WTC11 (cell line): ENCODE results near the gene HSDL2. TPM values are rescaled to one million over a fixed set of nuclear protein-coding genes. Genes with fewer than 3 reads are reported as not detected.

Experiments
- CBFB ChIP-seq: sonication (generic); formaldehyde crosslinking; IDR thresholded peaks from 2 replicates; pipeline ENCODE4 v1.8.1; 2022; ENCODE audit warnings: mild to moderate bottlenecking, low read depth, missing genetic modification reagents
- CREB1 ChIP-seq: sonication (generic); formaldehyde crosslinking; IDR thresholded peaks from 2 replicates; pipeline ENCODE4 v1.8.0; 2023; ENCODE audit warnings: mild to moderate bottlenecking, missing genetic modification reagents
- CREM ChIP-seq: sonication (generic); formaldehyde crosslinking; IDR thresholded peaks from 2 replicates; pipeline ENCODE4 v1.8.1; 2022; ENCODE audit warnings: mild to moderate bottlenecking, missing genetic modification reagents, moderate library complexity
- ETV6 ChIP-seq: sonication (generic); formaldehyde crosslinking; IDR thresholded peaks from 2 replicates; pipeline ENCODE4 v1.8.1; 2022; ENCODE audit warnings: mild to moderate bottlenecking, missing genetic modification reagents
- HMGA2 ChIP-seq: fragments of 250-450 bp; sonication (Bioruptor Pico); IDR thresholded peaks from 2 replicates; pipeline ENCODE4 v1.4.0; 2021; ENCODE audit warnings: mild to moderate bottlenecking, moderate library complexity
- JAZF1 ChIP-seq: fragments of 250-450 bp; sonication (Bioruptor Pico); IDR thresholded peaks from 2 replicates; pipeline ENCODE4 v1.9.0; 2021; ENCODE audit warnings: moderate library complexity, mild to moderate bottlenecking, inconsistent platforms
- JUN ChIP-seq: sonication (generic); formaldehyde crosslinking; IDR thresholded peaks from 2 replicates; pipeline ENCODE4 v1.8.0; 2023; ENCODE audit warnings: mild to moderate bottlenecking, missing genetic modification reagents
- MXD4 ChIP-seq: fragments of 250-450 bp; sonication (Bioruptor Pico); IDR thresholded peaks from 2 replicates; pipeline ENCODE4 v1.8.0; 2021; ENCODE audit warnings: mild to moderate bottlenecking, moderate library complexity, borderline replicate concordance
- NR3C1 ChIP-seq: sonication (generic); formaldehyde crosslinking; conservative IDR thresholded peaks from 2 replicates; pipeline ENCODE4 v1.8.1; 2023; ENCODE audit warnings: low read depth, mild to moderate bottlenecking, missing genetic modification reagents
- SOX15 ChIP-seq: fragments of 250-450 bp; sonication (Bioruptor Pico); IDR thresholded peaks from 2 replicates; pipeline ENCODE4 v1.9.0; 2021; ENCODE audit warnings: mild to moderate bottlenecking
- SP1 ChIP-seq: sonication (generic); formaldehyde crosslinking; conservative IDR thresholded peaks from 2 replicates; pipeline ENCODE4 v1.8.1; 2022; ENCODE audit warnings: missing genetic modification reagents
- TP53 ChIP-seq: sonication (generic); formaldehyde crosslinking; IDR thresholded peaks from 2 replicates; pipeline ENCODE4 v1.8.1; 2023; ENCODE audit warnings: mild to moderate bottlenecking, missing genetic modification reagents
- ZNF121 ChIP-seq: sonication (generic); formaldehyde crosslinking; IDR thresholded peaks from 2 replicates; pipeline ENCODE4 v1.8.0; 2023; ENCODE audit warnings: missing genetic modification reagents
- ZNF232 ChIP-seq: sonication (generic); formaldehyde crosslinking; IDR thresholded peaks from 2 replicates; pipeline ENCODE4 v1.8.0; 2022; ENCODE audit warnings: mild to moderate bottlenecking, missing genetic modification reagents
- ZNF263 ChIP-seq: sonication (generic); formaldehyde crosslinking; IDR thresholded peaks from 2 replicates; pipeline ENCODE4 v1.8.1; 2022; ENCODE audit warnings: low read depth, mild to moderate bottlenecking, moderate library complexity, missing genetic modification reagents
- ZNF396 ChIP-seq: fragments of 250-450 bp; sonication (Bioruptor Pico); IDR thresholded peaks from 2 replicates; pipeline ENCODE4 v1.8.0; 2021; ENCODE audit warnings: mild to moderate bottlenecking, moderate library complexity, borderline replicate concordance
- ZNF416 ChIP-seq: fragments of 250-450 bp; sonication (Bioruptor Pico); IDR thresholded peaks from 2 replicates; pipeline ENCODE4 v1.9.0; 2021; ENCODE audit warnings: mild to moderate bottlenecking, inconsistent platforms
- total RNA-seq: library from RNA; stranded (reverse); gene quantifications from 3 replicates; pipeline ENCODE4 v1.2.3, GENCODE V29; 2021
- TF ChIP-seq, protein P1 (sequence below): fragments of 250-450 bp; sonication (Bioruptor Pico); IDR thresholded peaks from 2 replicates; pipeline ENCODE4 v2.1.2; 2022; ENCODE audit warnings: mild to moderate bottlenecking, moderate library complexity
- TF ChIP-seq, protein P2 (sequence below): sonication (generic); formaldehyde crosslinking; IDR thresholded peaks from 2 replicates; pipeline ENCODE4 v1.8.1; 2023; ENCODE audit warnings: mild to moderate bottlenecking, missing genetic modification reagents
- TF ChIP-seq, protein P3 (sequence below): sonication (generic); formaldehyde crosslinking; conservative IDR thresholded peaks from 2 replicates; pipeline ENCODE4 v1.8.1; 2022; ENCODE audit warnings: mild to moderate bottlenecking, missing genetic modification reagents
- TF ChIP-seq, protein P4 (sequence below): fragments of 250-450 bp; sonication (Bioruptor Pico); IDR thresholded peaks from 2 replicates; pipeline ENCODE4 v1.8.0; 2021; ENCODE audit warnings: mild to moderate bottlenecking
- TF ChIP-seq, protein P5 (sequence below): sonication (generic); formaldehyde crosslinking; IDR thresholded peaks from 2 replicates; pipeline ENCODE4 v1.8.0; 2023; ENCODE audit warnings: mild to moderate bottlenecking, missing genetic modification reagents
- TF ChIP-seq, protein P6 (sequence below): sonication (generic); formaldehyde crosslinking; IDR thresholded peaks from 2 replicates; pipeline ENCODE4 v1.8.0; 2023; ENCODE audit warnings: missing genetic modification reagents, mild to moderate bottlenecking, borderline replicate concordance
- TF ChIP-seq, protein P7 (sequence below): fragments of 200-600 bp; IDR thresholded peaks from 2 replicates; pipeline ENCODE4 v1.8.0; 2022; ENCODE audit warnings: antibody characterized with exemption
- TF ChIP-seq, protein P8 (sequence below): sonication (generic); formaldehyde crosslinking; IDR thresholded peaks from 2 replicates; pipeline ENCODE4 v1.8.1; 2022; ENCODE audit warnings: mild to moderate bottlenecking, moderate library complexity, missing genetic modification reagents

The HSDL2 gene
- total RNA-seq, 1 experiment from 2014 or later = 13.8 TPM

DNA sequence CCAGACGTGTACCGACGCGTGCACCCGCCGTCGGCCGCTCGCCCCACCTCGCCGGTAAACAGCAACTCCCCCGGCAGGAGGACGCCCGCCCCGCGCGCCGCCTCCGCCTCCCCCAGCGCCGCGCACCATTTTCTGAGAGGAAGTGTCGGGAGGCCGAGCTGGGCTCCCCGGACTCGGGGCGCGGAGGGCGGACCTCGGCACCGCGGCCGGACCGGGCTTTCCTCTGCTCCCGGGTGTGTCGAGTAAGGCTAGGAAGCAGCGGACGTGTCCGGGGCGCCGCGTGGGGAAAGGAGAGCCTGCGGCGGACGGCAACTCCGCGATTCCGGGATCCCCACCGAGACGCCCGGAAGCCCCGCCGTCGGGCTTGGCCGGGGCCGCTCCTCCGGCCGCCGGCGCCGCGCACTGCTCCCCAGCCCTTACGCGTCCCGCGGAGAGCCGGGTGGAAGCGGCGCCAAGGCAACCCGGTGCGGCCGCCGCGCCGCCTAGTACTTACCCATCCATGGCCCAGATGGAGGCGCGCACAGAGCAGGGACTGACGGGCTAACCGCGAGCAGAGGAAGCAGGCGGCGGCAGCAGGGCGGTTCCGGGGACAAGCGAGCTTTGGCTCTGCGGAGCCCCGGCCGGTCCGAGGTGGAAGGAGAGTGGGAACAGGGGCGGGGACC is 46.8 kb upstream of the HSDL2 start, which contains the start of gene PTBP3 (continued):
- TF ChIP-seq, protein P1, sequence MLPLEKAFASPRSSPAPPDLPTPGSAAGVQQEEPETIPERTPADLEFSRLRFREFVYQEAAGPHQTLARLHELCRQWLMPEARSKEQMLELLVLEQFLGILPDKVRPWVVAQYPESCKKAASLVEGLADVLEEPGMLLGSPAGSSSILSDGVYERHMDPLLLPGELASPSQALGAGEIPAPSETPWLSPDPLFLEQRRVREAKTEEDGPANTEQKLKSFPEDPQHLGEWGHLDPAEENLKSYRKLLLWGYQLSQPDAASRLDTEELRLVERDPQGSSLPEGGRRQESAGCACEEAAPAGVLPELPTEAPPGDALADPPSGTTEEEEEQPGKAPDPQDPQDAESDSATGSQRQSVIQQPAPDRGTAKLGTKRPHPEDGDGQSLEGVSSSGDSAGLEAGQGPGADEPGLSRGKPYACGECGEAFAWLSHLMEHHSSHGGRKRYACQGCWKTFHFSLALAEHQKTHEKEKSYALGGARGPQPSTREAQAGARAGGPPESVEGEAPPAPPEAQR (CRISPR knock-in tag) = no peak
- TF ChIP-seq ZNF263 (CRISPR knock-in tag) (no peak), JUN (CRISPR knock-in tag) (no peak), ETV6 (CRISPR knock-in tag) (0 out of 2 replicates have a peak, but pooled peaks have one; percentile 61), TP53 (CRISPR knock-in tag) (peak; percentile 64; the same call in 1 of the 2 replicates), SOX15 (CRISPR knock-in tag) (no peak), JAZF1 (CRISPR knock-in tag) (no peak), ZNF232 (CRISPR knock-in tag) (peak; percentile 44; the same call in 1 of the 2 replicates), ZNF396 (CRISPR knock-in tag) (no peak), HMGA2 (CRISPR knock-in tag) (no peak), ZNF416 (no peak), CREM (CRISPR knock-in tag) (peak; percentile 39; the same call in 1 of the 2 replicates), CREB1 (CRISPR knock-in tag) (0 out of 2 replicates have a peak, but pooled peaks have one; percentile 41), ZNF121 (no peak), CBFB (CRISPR knock-in tag) (no peak), MXD4 (CRISPR knock-in tag) (no peak), NR3C1 (CRISPR knock-in tag) (no peak), SP1 (CRISPR knock-in tag) (peak; percentile 32; the same call in 1 of the 2 replicates)
- TF ChIP-seq, protein P2, sequence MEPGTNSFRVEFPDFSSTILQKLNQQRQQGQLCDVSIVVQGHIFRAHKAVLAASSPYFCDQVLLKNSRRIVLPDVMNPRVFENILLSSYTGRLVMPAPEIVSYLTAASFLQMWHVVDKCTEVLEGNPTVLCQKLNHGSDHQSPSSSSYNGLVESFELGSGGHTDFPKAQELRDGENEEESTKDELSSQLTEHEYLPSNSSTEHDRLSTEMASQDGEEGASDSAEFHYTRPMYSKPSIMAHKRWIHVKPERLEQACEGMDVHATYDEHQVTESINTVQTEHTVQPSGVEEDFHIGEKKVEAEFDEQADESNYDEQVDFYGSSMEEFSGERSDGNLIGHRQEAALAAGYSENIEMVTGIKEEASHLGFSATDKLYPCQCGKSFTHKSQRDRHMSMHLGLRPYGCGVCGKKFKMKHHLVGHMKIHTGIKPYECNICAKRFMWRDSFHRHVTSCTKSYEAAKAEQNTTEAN (CRISPR knock-in tag) = no peak
- TF ChIP-seq, protein P3, sequence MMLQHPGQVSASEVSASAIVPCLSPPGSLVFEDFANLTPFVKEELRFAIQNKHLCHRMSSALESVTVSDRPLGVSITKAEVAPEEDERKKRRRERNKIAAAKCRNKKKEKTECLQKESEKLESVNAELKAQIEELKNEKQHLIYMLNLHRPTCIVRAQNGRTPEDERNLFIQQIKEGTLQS = no peak
- TF ChIP-seq, protein P4, sequence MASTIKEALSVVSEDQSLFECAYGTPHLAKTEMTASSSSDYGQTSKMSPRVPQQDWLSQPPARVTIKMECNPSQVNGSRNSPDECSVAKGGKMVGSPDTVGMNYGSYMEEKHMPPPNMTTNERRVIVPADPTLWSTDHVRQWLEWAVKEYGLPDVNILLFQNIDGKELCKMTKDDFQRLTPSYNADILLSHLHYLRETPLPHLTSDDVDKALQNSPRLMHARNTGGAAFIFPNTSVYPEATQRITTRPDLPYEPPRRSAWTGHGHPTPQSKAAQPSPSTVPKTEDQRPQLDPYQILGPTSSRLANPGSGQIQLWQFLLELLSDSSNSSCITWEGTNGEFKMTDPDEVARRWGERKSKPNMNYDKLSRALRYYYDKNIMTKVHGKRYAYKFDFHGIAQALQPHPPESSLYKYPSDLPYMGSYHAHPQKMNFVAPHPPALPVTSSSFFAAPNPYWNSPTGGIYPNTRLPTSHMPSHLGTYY (CRISPR knock-in tag) = no peak
- TF ChIP-seq, protein P5, sequence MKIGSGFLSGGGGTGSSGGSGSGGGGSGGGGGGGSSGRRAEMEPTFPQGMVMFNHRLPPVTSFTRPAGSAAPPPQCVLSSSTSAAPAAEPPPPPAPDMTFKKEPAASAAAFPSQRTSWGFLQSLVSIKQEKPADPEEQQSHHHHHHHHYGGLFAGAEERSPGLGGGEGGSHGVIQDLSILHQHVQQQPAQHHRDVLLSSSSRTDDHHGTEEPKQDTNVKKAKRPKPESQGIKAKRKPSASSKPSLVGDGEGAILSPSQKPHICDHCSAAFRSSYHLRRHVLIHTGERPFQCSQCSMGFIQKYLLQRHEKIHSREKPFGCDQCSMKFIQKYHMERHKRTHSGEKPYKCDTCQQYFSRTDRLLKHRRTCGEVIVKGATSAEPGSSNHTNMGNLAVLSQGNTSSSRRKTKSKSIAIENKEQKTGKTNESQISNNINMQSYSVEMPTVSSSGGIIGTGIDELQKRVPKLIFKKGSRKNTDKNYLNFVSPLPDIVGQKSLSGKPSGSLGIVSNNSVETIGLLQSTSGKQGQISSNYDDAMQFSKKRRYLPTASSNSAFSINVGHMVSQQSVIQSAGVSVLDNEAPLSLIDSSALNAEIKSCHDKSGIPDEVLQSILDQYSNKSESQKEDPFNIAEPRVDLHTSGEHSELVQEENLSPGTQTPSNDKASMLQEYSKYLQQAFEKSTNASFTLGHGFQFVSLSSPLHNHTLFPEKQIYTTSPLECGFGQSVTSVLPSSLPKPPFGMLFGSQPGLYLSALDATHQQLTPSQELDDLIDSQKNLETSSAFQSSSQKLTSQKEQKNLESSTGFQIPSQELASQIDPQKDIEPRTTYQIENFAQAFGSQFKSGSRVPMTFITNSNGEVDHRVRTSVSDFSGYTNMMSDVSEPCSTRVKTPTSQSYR (CRISPR knock-in tag) = 0 out of 2 replicates have a peak, but pooled peaks have one; percentile 14
- TF ChIP-seq, protein P6, sequence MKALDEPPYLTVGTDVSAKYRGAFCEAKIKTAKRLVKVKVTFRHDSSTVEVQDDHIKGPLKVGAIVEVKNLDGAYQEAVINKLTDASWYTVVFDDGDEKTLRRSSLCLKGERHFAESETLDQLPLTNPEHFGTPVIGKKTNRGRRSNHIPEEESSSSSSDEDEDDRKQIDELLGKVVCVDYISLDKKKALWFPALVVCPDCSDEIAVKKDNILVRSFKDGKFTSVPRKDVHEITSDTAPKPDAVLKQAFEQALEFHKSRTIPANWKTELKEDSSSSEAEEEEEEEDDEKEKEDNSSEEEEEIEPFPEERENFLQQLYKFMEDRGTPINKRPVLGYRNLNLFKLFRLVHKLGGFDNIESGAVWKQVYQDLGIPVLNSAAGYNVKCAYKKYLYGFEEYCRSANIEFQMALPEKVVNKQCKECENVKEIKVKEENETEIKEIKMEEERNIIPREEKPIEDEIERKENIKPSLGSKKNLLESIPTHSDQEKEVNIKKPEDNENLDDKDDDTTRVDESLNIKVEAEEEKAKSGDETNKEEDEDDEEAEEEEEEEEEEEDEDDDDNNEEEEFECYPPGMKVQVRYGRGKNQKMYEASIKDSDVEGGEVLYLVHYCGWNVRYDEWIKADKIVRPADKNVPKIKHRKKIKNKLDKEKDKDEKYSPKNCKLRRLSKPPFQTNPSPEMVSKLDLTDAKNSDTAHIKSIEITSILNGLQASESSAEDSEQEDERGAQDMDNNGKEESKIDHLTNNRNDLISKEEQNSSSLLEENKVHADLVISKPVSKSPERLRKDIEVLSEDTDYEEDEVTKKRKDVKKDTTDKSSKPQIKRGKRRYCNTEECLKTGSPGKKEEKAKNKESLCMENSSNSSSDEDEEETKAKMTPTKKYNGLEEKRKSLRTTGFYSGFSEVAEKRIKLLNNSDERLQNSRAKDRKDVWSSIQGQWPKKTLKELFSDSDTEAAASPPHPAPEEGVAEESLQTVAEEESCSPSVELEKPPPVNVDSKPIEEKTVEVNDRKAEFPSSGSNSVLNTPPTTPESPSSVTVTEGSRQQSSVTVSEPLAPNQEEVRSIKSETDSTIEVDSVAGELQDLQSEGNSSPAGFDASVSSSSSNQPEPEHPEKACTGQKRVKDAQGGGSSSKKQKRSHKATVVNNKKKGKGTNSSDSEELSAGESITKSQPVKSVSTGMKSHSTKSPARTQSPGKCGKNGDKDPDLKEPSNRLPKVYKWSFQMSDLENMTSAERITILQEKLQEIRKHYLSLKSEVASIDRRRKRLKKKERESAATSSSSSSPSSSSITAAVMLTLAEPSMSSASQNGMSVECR (CRISPR knock-in tag) = no peak
- TF ChIP-seq, protein P7, sequence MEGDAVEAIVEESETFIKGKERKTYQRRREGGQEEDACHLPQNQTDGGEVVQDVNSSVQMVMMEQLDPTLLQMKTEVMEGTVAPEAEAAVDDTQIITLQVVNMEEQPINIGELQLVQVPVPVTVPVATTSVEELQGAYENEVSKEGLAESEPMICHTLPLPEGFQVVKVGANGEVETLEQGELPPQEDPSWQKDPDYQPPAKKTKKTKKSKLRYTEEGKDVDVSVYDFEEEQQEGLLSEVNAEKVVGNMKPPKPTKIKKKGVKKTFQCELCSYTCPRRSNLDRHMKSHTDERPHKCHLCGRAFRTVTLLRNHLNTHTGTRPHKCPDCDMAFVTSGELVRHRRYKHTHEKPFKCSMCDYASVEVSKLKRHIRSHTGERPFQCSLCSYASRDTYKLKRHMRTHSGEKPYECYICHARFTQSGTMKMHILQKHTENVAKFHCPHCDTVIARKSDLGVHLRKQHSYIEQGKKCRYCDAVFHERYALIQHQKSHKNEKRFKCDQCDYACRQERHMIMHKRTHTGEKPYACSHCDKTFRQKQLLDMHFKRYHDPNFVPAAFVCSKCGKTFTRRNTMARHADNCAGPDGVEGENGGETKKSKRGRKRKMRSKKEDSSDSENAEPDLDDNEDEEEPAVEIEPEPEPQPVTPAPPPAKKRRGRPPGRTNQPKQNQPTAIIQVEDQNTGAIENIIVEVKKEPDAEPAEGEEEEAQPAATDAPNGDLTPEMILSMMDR = no peak
- TF ChIP-seq, protein P8, sequence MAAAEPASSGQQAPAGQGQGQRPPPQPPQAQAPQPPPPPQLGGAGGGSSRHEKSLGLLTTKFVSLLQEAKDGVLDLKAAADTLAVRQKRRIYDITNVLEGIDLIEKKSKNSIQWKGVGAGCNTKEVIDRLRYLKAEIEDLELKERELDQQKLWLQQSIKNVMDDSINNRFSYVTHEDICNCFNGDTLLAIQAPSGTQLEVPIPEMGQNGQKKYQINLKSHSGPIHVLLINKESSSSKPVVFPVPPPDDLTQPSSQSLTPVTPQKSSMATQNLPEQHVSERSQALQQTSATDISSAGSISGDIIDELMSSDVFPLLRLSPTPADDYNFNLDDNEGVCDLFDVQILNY (CRISPR knock-in tag) = peak; percentile 67
